ENCODE measurements around the gene IQGAP2.

Gene IQGAP2

GRCh38 chr5:76384189-76384588 lies 18.9 kb upstream of the IQGAP2 start:
- DNase-seq, result no peak

GRCh38 chr5:76384705-76385104 lies 18.4 kb upstream of the IQGAP2 start:
- no peak for DNase-seq

DNA sequence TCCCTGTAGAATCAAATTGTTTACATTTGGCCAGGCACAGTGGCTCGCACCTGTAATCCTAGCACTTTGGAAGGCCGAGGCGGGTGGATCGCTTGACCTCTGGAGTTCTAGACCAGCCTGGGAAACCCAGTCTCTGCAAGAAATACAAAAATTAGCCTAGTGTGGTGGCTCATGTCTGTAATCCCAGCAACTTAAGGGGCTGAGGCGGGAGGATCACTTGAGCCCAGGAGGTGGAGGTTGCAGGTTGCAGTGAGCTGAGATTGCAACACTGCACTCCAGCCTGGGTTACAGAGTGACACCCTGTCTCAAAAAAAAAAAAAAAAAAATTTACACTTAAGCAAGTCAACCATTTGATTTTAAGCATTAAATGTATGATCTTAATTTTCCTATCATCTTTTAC lies 17.5 kb upstream of the IQGAP2 start:
- DNase-seq, result no peak

DNA sequence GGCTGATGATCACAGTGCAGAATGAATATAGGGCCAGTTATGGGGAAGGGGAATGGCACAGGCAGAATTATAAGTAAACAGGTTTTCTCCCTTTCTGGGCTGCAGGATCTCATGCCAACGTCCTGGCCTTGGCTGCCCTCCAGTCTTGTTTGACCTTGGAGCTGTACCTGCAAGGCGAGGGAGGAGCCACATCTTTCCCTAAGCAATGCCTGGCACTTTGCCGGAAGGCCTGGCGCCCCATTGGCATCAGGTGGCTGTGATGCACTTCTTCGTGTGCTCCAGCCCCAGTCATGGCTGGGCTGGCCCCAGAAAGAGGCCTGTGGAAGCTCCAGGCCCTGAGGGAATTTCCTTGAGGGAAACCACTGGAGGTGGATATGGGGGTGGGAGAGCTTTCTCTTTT lies 16.7 kb upstream of the IQGAP2 start:
- DNase-seq, result no peak

- DNase-seq, result no peak
Observed at GRCh38 chr5:76388236-76388635, 14.8 kb upstream of the IQGAP2 start.

DNA sequence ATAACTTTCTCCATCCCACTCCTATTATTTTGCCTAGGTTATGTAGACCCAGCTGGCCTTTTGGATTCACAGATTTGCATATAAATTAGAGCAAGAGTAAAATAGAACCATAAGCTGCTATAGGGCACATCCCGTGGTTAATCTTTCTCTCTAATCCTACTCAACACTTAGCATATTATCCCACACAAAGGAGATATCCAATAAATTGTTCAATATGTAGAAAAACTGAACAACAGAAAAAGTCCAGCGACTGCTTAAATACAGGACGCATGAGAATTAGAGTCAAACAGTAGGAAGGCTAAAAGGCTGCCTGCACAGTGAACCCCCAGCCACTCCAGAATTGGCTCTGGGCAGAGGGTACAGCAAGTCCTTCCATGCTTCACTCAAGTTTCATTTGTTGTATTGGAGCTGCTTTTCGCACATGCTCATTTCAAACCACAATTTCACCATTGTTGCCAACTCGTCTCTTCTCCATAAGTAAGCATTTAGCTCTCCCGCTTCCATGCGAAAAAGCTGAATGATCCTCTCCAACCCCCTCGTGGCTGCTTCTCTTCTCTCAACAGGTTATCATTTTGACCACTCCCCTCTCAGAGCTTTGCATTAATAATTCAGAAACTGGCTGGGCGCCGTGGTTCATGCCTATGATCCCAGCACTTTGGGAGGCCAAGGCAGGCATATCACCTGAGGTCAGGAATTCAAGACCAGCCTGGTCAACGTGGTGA lies 14.1 kb upstream of the IQGAP2 start:
- DNase-seq, result no peak

- no peak for DNase-seq
Observed at GRCh38 chr5:76389513-76390154, 13.5 kb upstream of the IQGAP2 start.

GRCh38 chr5:76391014-76391413 lies 12.1 kb upstream of the IQGAP2 start:
- no peak for DNase-seq

DNA sequence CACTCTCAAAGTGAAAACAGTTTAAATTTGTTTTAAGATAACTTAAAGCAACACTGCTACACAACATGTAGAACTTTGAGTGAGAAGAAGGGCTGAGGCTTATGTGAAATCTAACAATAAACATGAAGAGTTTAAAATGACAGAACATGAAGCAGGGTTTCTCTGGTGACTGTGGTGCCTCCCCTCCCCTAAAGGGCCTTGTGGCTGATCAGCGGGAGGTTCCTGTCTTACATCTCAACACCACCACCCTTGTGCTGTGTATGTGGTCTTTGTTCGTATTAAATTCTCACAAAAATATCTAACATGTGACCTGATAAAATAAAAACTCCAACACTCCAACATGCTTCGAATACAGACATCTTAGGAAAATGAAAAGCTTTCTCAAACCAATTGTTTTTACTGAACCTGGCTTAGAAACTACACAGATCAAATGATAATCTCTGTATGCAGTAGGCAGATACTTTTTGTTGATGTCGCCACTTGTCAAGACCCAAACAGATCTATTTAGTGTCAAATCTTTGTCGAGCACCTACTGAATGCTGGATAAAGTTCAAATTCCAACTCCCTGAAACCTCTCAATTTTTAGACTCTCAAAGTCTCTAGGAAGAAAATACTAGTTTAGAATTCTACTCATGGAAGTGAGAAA lies 9.9 kb upstream of the IQGAP2 start:
- DNase-seq, result no peak

GRCh38 chr5:76397200-76397599 lies 5.9 kb upstream of the IQGAP2 start:
- no peak for DNase-seq

- no peak for DNase-seq
Observed at GRCh38 chr5:76399268-76399667, 3.8 kb upstream of the IQGAP2 start.

GRCh38 chr5:76400466-76400865 lies 2.6 kb upstream of the IQGAP2 start:
- no peak for DNase-seq

GRCh38 chr5:76401801-76402250 lies 1.3 kb upstream of the IQGAP2 start:
- peak; percentile 29 for DNase-seq

DNA sequence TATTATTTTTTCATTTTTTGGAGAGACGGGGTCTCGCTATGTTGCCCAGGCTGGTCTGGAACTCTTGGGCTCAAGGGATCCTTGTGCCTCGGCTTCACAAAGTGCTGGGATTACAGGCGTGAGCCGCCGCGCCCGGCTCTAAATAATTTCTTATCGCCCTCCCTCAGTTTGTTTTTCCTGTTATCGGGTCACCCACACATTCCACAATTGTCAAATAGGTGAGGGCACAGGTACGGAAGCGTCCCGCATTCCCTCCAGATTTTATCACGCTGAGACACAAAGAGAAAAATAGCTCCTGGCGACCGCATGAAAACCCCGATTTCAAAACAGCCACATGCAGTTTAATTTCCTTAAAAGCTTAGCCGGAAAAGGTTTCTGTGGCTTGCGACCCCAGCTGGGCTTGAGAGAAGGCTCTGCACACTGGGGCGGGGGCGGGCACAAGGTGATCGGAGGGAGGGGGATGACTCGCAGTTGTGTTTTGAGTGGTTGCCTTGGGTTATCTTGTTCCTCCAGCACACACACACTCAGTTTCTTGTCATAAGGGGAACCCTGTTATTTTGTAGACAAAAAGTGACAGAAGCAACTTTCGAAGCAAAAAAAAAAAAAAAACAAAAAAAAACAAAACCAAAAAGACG lies 717 bp upstream of the IQGAP2 start:
- DNase-seq, result peak; percentile 97

GRCh38 chr5:76403766-76404222 lies 709 bp downstream of the IQGAP2 start:
- DNase-seq, result no peak

GRCh38 chr5:76404223-76405211 lies 1.4 kb downstream of the IQGAP2 start:
- DNase-seq, result peak; percentile 38

DNA sequence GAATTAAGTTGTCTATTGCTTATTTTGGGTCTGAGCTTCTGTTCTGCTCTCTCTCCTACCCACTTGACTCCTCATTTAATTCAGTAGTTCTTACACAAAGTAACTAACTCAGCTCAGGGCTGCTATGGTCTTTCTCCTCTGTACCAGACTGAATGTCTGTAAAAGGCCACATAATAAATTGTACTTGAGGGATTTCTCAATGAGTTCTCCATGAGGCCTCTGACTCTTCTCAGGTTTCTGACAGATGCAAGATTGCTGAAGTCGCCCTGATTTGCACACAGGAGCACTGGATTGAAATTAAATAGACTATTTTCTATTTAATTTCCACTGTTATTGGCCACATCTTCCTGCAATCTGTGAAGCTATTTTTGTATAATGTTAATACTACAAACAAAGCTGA lies 2.9 kb downstream of the IQGAP2 start:
- peak; percentile 47 for DNase-seq

DNA sequence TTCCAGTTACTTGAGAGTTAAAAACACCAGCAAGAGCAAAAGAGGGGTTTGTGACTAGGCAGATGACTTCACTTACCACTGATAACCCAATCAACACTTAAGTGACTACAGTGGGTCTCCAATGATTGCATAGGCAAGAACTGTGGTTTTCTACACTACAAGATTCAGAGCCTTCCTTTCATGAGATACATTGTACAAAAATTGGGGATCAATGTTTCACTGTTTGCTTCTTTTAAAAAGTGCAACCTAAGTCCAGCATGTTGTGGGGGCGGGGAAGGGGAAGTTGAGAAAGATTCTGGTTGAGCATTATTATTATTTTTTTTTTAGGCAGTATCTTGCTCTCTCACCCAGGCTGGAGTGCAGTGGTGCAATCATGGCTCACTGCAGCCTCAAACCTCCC lies 3.6 kb downstream of the IQGAP2 start:
- DNase-seq, result peak; percentile 48

- peak; percentile 71 for DNase-seq
Observed at GRCh38 chr5:76408104-76408654, 5.1 kb downstream of the IQGAP2 start.

- no peak for DNase-seq
Observed at GRCh38 chr5:76412511-76412910, 9.4 kb downstream of the IQGAP2 start.

DNA sequence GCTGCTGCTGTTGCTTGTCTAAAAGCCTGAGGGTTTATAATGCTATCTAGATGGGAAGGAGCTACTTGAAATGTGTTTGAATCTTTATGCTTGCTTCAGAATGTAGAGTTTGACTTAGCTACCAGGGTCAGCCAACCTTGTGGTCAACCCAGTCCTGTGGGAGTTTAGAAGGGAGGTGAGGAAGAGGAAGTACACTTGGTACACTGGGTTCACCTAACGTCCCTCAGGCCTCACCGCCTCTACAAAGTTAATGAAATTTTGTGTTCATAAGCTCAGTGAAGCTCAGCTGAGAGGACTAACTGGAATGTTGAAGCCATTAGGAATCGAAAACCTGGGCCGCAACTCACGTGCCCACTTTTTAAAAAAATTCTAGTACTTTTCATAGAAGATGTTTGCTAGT lies 10.7 kb downstream of the IQGAP2 start:
- DNase-seq, result peak; percentile 35

DNA sequence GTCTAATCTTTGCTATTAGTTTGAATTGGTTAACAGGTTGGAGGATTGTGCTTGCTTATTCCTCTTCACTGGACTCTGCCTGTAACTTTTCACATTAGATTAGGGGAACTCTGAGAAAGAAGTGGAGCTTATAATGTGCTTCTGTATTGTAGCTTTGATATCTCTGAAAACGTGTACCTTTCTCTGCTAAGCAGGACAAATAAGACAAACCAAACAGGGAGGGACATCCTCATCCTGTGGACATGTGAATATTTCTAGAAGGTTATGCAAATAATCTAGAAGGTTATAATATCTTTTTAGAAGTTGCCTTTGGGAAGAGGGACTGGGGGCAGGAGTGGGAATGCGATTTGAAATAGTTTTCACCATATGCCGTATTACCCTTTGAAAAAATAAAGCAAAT lies 11.7 kb downstream of the IQGAP2 start:
- DNase-seq, result no peak
